B cell (primary cell): ENCODE data around the gene IL19. TPM values are rescaled to one million over a fixed set of nuclear protein-coding genes. Genes with fewer than 3 reads are reported as not detected.
"Not testable (repeated sequence)": the region's sequence is repeated elsewhere in the genome, so short reads cannot be mapped to it uniquely, and the experiment has no call there.

Experiments used
- ATAC-seq: fragments of 200-7000 bp; cut with Tn5 transposase; one replicate; pipeline ENCODE4 v1.10.0; 2021; ENCODE audit warnings: low read depth, mild to moderate bottlenecking, moderate number of reproducible peaks, moderate library complexity
- CTCF ChIA-PET: fragments of 350-600 bp; sonication (Branson Sonifier 250); formaldehyde crosslinking; loops from one replicate; lab custom pipeline; 2021; ENCODE audit warnings: antibody characterized with exemption, inconsistent platforms; lab: Charles Lee
- POLR2A ChIA-PET: fragments of 350-600 bp; sonication (Branson Sonifier 250); formaldehyde crosslinking; loops from one replicate; lab custom pipeline; 2021; ENCODE audit warnings: antibody characterized with exemption; lab: Charles Lee
- DNase-seq: peaks from one replicate; pipeline ENCODE4 v3.0.0; 2013
- H2AFZ ChIP-seq: 2 replicates; pipeline ENCODE4 v1.6.1; 2012; ENCODE audit warnings: mild to moderate bottlenecking, low read depth, low read length; ENCODE audit not compliant: insufficient read depth, poor library complexity, severe bottlenecking
- H3K27ac ChIP-seq, 2 donors: 1 replicate in 1 of 2; 2 replicates in 1 of 2; pipeline ENCODE4 v1.5.1; 2012 to 2013; ENCODE audit warnings: low read length in 2 of 2, mild to moderate bottlenecking in 2 of 2, moderate library complexity in 1 of 2
- H3K27me3 ChIP-seq, 4 experiments: fragments of 200-600 bp in 1 of 4; sonication (generic) in 1 of 4; replicated peaks in 1 of 4; 1 replicate in 2 of 4; 2 replicates in 2 of 4; pipeline versions ENCODE4 v1.6.1 to v1.7.0; 2013 to 2016; ENCODE audit warnings: low read length in 3 of 4, mild to moderate bottlenecking in 2 of 4, mixed read lengths in 1 of 4, moderate library complexity in 1 of 4; ENCODE audit not compliant: insufficient read depth in 4 of 4, control insufficient read depth in 3 of 4; ENCODE audit errors: control extremely low read depth in 1 of 4
- H3K36me3 ChIP-seq, 2 experiments: replicated peaks in 1 of 2; 1 replicate in 1 of 2; 2 replicates in 1 of 2; pipeline versions ENCODE4 v1.6.1 to v1.7.1; 2013; ENCODE audit warnings: low read length in 1 of 2; ENCODE audit not compliant: insufficient read depth in 2 of 2, control insufficient read depth in 1 of 2; ENCODE audit errors: control extremely low read depth in 1 of 2, extremely low read depth in 1 of 2
- H3K4me1 ChIP-seq, 2 donors: fragments of 200-600 bp in 1 of 2; sonication (generic) in 1 of 2; 1 replicate in 1 of 2; 2 replicates in 1 of 2; pipeline versions ENCODE4 v1.5.1 to v1.6.1; 2013 to 2017; ENCODE audit warnings: low read length in 2 of 2; ENCODE audit not compliant: control insufficient read depth in 2 of 2, insufficient read depth in 2 of 2
- H3K4me2 ChIP-seq: replicated peaks from 2 replicates; pipeline ENCODE3; 2012; ENCODE audit warnings: mild to moderate bottlenecking, low read depth, low read length; ENCODE audit not compliant: poor library complexity, severe bottlenecking
- H3K4me3 ChIP-seq, 5 experiments: fragments of 200-600 bp in 1 of 5; sonication (generic) in 1 of 5; 1 replicate in 3 of 5; 2 replicates in 2 of 5; pipeline versions ENCODE4 v1.5.1 to v1.7.0; 2011 to 2016; ENCODE audit warnings: low read length in 4 of 5, mild to moderate bottlenecking in 4 of 5, low read depth in 2 of 5, control low read depth in 1 of 5, moderate library complexity in 1 of 5; ENCODE audit not compliant: insufficient read depth in 1 of 5; ENCODE audit errors: control extremely low read depth in 1 of 5, extremely low read depth in 1 of 5
- H3K79me2 ChIP-seq: fragments of 200-600 bp; sonication (generic); one replicate; pipeline ENCODE4 v1.6.0; 2016; ENCODE audit warnings: low read length; ENCODE audit not compliant: control insufficient read depth, insufficient read depth
- H3K9ac ChIP-seq: fragments of 200-600 bp; sonication (generic); 2 replicates; pipeline ENCODE4 v1.6.1; 2017; ENCODE audit warnings: mild to moderate bottlenecking, low read length, moderate library complexity
- H3K9me3 ChIP-seq, 3 donors: one replicate each; pipeline versions ENCODE4 v1.6.1 to v1.7.1; 2013; ENCODE audit warnings: low read length in 2 of 3; ENCODE audit not compliant: control insufficient read depth in 2 of 3, insufficient read depth in 1 of 3; ENCODE audit errors: control extremely low read depth in 1 of 3
- H4K20me1 ChIP-seq: 2 replicates; pipeline ENCODE4 v1.6.0; 2012; ENCODE audit warnings: mild to moderate bottlenecking, low read length; ENCODE audit not compliant: insufficient read depth, control insufficient read depth, poor library complexity, severe bottlenecking
- H3K27ac Mint-ChIP-seq: one replicate; pipeline ENCODE4 v1.8.0; 2021; ENCODE audit warnings: mixed read lengths
- H3K27me3 Mint-ChIP-seq: one replicate; pipeline ENCODE4 v1.8.0; 2021; ENCODE audit warnings: mixed read lengths
- H3K4me1 Mint-ChIP-seq: one replicate; pipeline ENCODE4 v1.8.0; 2021; ENCODE audit warnings: mixed read lengths
- H3K4me3 Mint-ChIP-seq: one replicate; pipeline ENCODE4 v1.8.0; 2021; ENCODE audit warnings: mixed read lengths
- H3K9me3 Mint-ChIP-seq: one replicate; pipeline ENCODE4 v1.8.0; 2022; ENCODE audit warnings: mixed read lengths; ENCODE audit not compliant: insufficient read depth
- EZH2 ChIP-seq: IDR thresholded peaks from 2 replicates; pipeline ENCODE4 v1.6.1; 2012; ENCODE audit warnings: borderline replicate concordance, low read depth, mild to moderate bottlenecking, moderate library complexity, low read length; ENCODE audit not compliant: insufficient read depth, poor library complexity, severe bottlenecking
- WGBS: methylation state at CpG from one replicate; pipeline ENCODE4 v1.1.5; 2013; ENCODE audit warnings: missing lambda C conversion rate; ENCODE audit not compliant: insufficient coverage; 5-methylcytosine and 5-hydroxymethylcytosine counted together
- intact Hi-C: fragments of 100-400 bp; cut with micrococcal nuclease; formaldehyde crosslinking; loops from one replicate; pipeline ENCODE4 v1.10.0; 2022
- polyA plus RNA-seq: library from polyadenylated mRNA; depleted of rRNA; stranded (reverse); fragments of >200 nt; gene quantifications from 2 replicates; pipeline ENCODE4 v1.2.3, GENCODE V29; 2012
- total RNA-seq, 2 donors: library from RNA; stranded (reverse); fragments of 120-200 nt in 1 of 2; gene quantifications; 1 replicate in 1 of 2; 2 replicates in 1 of 2; pipeline versions ENCODE4 v1.2.3 to v1.2.4, GENCODE V29; 2013 to 2022
- TF ChIP-seq, protein P1 (sequence below): fragments of 200-600 bp; IDR thresholded peaks from one replicate; pipeline ENCODE4 v1.8.0; 2022; ENCODE audit warnings: antibody characterized with exemption, mild to moderate bottlenecking

Gene IL19
- total and polyA plus RNA-seq, 2 donors (not counting 1 experiment from before 2014, with no cell fraction given): 0.27 TPM; not detected in 1

DNA sequence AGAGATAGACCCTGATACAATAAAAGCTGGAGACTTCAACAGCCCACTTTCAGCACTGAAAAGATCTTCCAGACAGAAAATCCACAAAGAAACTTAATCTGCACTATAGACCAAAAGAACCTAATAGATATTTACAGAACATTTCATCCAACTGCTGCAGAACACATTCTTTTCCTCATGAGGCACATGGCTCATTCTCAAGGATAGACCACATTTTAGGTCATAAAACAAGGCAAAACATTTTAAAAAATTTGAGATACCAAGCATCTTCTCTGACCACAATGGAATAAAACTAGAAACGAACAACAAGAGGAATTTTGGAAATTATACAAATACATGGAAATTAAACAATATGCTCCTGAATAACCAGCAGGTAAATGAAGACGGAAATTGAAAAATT lies 79.8 kb downstream of the IL19 start:
- Histone ChIP-seq H3K4me2 (no peak overlapping the region), H3K27me3 (no peaks in the 10 kb centered on the region), H3K36me3 (no peaks in the 10 kb centered on the region), H3K4me1 (no peaks in the 10 kb centered on the region), H4K20me1 (no peaks in the 10 kb centered on the region), H3K79me2 (no peaks in the 10 kb centered on the region), H3K9ac (no peak overlapping the region), H3K4me3 (no peak overlapping the region), H3K27ac (no peak overlapping the region), H3K9me3 (no peaks in the 10 kb centered on the region), H2AFZ (no peak overlapping the region)
- CTCF ChIA-PET: no interaction called here
- no peaks in the 10 kb centered on the region for H3K9me3 Mint-ChIP-seq
- no peaks in the 10 kb centered on the region for H3K4me1 Mint-ChIP-seq
- no CpG with 5 or more reads among the region's 2 CpGs for WGBS
- ATAC-seq (no peak), DNase-seq (no peak)
- H3K27me3 Mint-ChIP-seq: peaks cover 21% of the 10 kb centered on the region
- POLR2A ChIA-PET: no interaction called here
- intact Hi-C loops: no loop called here
- TF ChIP-seq, protein P1, sequence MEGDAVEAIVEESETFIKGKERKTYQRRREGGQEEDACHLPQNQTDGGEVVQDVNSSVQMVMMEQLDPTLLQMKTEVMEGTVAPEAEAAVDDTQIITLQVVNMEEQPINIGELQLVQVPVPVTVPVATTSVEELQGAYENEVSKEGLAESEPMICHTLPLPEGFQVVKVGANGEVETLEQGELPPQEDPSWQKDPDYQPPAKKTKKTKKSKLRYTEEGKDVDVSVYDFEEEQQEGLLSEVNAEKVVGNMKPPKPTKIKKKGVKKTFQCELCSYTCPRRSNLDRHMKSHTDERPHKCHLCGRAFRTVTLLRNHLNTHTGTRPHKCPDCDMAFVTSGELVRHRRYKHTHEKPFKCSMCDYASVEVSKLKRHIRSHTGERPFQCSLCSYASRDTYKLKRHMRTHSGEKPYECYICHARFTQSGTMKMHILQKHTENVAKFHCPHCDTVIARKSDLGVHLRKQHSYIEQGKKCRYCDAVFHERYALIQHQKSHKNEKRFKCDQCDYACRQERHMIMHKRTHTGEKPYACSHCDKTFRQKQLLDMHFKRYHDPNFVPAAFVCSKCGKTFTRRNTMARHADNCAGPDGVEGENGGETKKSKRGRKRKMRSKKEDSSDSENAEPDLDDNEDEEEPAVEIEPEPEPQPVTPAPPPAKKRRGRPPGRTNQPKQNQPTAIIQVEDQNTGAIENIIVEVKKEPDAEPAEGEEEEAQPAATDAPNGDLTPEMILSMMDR: no peak
- no peak for TF ChIP-seq EZH2
- no peak overlapping the region for H3K27ac Mint-ChIP-seq
- H3K4me3 Mint-ChIP-seq: no peak overlapping the region

DNA sequence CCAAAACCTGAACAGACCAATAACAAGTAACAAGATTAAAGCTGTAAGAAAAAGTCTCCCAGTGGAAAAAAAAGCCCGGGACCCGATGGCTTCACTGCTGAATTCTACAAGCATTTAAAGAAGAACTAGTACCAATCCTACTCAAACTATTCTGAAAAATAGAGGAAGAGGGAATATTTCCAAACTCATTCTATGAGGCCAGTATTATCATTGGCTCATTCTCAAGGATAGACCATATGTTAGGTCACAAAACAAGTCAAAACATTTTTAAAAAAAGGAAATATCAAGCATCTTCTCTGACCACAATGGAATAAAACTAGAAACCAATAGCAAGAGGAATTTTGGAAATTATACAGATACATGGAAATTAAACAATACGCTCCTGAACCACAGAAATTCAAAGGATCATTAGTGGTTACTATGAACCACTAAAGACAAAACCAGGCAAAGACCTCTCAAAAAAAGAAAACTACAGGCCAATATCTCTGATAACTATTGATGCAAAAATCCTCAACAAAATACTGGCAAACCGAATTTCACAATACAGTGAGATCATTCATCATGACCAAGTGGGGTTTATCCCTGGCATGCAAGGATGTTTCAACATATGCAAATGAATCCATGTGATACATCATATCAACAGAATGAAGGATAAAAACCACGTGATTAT lies 80.9 kb downstream of the IL19 start:
- intact Hi-C loops: no loop called here
- Histone ChIP-seq H4K20me1 (no peaks in the 10 kb centered on the region), H3K9ac (no peak overlapping the region), H3K4me2 (no peak overlapping the region), H3K27ac (no peak overlapping the region), H3K4me3 (no peak overlapping the region), H3K27me3 (no peaks in the 10 kb centered on the region), H2AFZ (no peak overlapping the region), H3K36me3 (no peaks in the 10 kb centered on the region), H3K4me1 (no peaks in the 10 kb centered on the region), H3K79me2 (no peaks in the 10 kb centered on the region), H3K9me3 (no peaks in the 10 kb centered on the region)
- ChIA-PET CTCF (no interaction called here), POLR2A (no interaction called here)
- no peak for ATAC-seq
- no peak overlapping the region for H3K27ac Mint-ChIP-seq
- no peak overlapping the region for H3K4me3 Mint-ChIP-seq
- H3K27me3 Mint-ChIP-seq: peaks cover 21% of the 10 kb centered on the region
- H3K4me1 Mint-ChIP-seq: no peaks in the 10 kb centered on the region
- no peak for TF ChIP-seq EZH2
- TF ChIP-seq, protein P1: no peak
- 100% methylated on average over 1 of the region's 5 CpGs for WGBS
- no peaks in the 10 kb centered on the region for H3K9me3 Mint-ChIP-seq
- no peak for DNase-seq

DNA sequence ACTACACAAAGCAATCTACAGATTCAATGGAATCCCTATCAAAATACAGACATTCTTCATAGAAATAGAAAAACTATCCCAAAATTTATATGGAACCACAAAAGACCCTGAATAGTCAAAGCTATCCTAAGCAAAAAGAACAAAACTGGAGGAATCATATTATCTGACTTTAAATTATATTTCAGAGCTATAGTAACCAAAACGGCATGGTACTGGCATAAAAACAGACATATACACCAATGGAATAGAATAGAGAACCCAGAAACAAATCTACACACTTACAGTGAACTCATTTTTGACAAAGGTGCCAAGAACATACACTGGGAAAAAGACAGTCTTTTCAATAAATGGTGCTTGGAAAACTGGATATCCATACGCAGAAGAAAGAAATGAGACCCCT lies 82.1 kb downstream of the IL19 start:
- H2AFZ ChIP-seq, H3K4me3 ChIP-seq, DNase-seq, H3K4me2 ChIP-seq, H3K9me3 Mint-ChIP-seq, H3K9me3 ChIP-seq, H3K27ac Mint-ChIP-seq, H4K20me1 ChIP-seq, H3K27ac ChIP-seq, H3K36me3 ChIP-seq, POLR2A ChIA-PET, H3K4me1 Mint-ChIP-seq, H3K79me2 ChIP-seq, H3K4me3 Mint-ChIP-seq, H3K27me3 ChIP-seq, ATAC-seq, intact Hi-C loops, H3K9ac ChIP-seq, H3K4me1 ChIP-seq: not testable (repeated sequence)
- CTCF ChIA-PET: interaction anchor here (1.3 kb wide), 1 partner anchor 24 kb away, joined by 3 read pairs; no protein-coding TSS in a partner anchor
- WGBS: no CpG with 5 or more reads among the region's 2 CpGs
- peaks cover 21% of the 10 kb centered on the region for H3K27me3 Mint-ChIP-seq
